GM12878 (cell line): ENCODE measurements around the gene MMP15. TPM values are rescaled to one million over a fixed set of nuclear protein-coding genes. Genes with fewer than 3 reads are reported as not detected.

ENCODE experiments used
- ATAC-seq: fragments of 200-7000 bp; cut with Tn5 transposase; 3 replicates; pipeline ENCODE4 v1.9.1; 2020; ENCODE audit warnings: mild to moderate bottlenecking, moderate library complexity
- BruUV-seq: library from RNA; stranded (reverse); fragments of 400-500 nt; replicated peaks from 2 replicates; lab custom pipeline; 2021; lab: Mats Ljungman, UMichigan
- CTCF ChIA-PET: fragments of 300-600 bp; sonication (Branson Sonifier 250); formaldehyde crosslinking; extraction: SDS; loops from one replicate; lab custom pipeline; 2021; ENCODE audit warnings: inconsistent platforms; lab: Yijun Ruan, JAX
- POLR2A ChIA-PET: fragments of 350-600 bp; formaldehyde crosslinking; extraction: SDS; loops from one replicate; lab custom pipeline; 2021; ENCODE audit warnings: inconsistent platforms; lab: Charles Lee
- RAD21 ChIA-PET: fragments of 300-600 bp; sonication (Branson Sonifier 250); formaldehyde crosslinking; loops from one replicate; lab custom pipeline; 2023; ENCODE audit warnings: antibody characterized with exemption; ENCODE audit not compliant: unreplicated experiment; lab: Charles Lee
- SMC1A ChIA-PET: fragments of 300-600 bp; sonication (Branson Sonifier 250); formaldehyde crosslinking; loops from one replicate; lab custom pipeline; 2023; ENCODE audit not compliant: unreplicated experiment, uncharacterized antibody; lab: Charles Lee
- DNase-seq: peaks from one replicate; pipeline ENCODE4 v3.0.0-alpha.2; 2011; ENCODE audit warnings: low read depth, low spot score
- FAIRE-seq: peaks from 3 replicates; lab custom pipeline; 2011; peaks lifted over from hg19 to GRCh38; lab: Jason Lieb, UNC
- H2AFZ ChIP-seq: 2 replicates; pipeline ENCODE4 v1.6.0; 2011; ENCODE audit warnings: low read depth, low read length, control low read depth; ENCODE audit not compliant: control insufficient read depth
- H3K27ac ChIP-seq: 2 replicates; pipeline ENCODE4 v1.5.1; 2011; ENCODE audit warnings: control low read depth; ENCODE audit not compliant: control insufficient read depth, insufficient read depth
- H3K27me3 ChIP-seq, 2 experiments: replicated peaks in 1 of 2; 2 replicates each; pipeline versions ENCODE4 v1.6.0 to v1.6.1; 2011; ENCODE audit warnings: low read length in 1 of 2; ENCODE audit not compliant: control insufficient read depth in 2 of 2, insufficient read depth in 2 of 2
- H3K36me3 ChIP-seq, 2 experiments: 2 replicates each; pipeline ENCODE4 v1.5.1; 2011; ENCODE audit warnings: low read length in 1 of 2; ENCODE audit not compliant: control insufficient read depth in 2 of 2, insufficient read depth in 2 of 2
- H3K4me1 ChIP-seq: 2 replicates; pipeline ENCODE4 v1.6.1; 2011; ENCODE audit warnings: mild to moderate bottlenecking, low read length, moderate library complexity, mixed read lengths; ENCODE audit not compliant: control insufficient read depth, insufficient read depth
- H3K4me2 ChIP-seq: 2 replicates; pipeline ENCODE4 v1.6.0; 2011; ENCODE audit warnings: control low read depth; ENCODE audit not compliant: control insufficient read depth, insufficient read depth
- H3K4me3 ChIP-seq: fragments of 200-600 bp; sonication (generic); 2 replicates; pipeline ENCODE4 v1.5.1; 2016
- H3K79me2 ChIP-seq: 2 replicates; pipeline ENCODE4 v1.6.0; 2011; ENCODE audit warnings: low read length; ENCODE audit not compliant: control insufficient read depth, insufficient read depth
- H3K9ac ChIP-seq: 2 replicates; pipeline ENCODE4 v1.8.0; 2011; ENCODE audit warnings: low read length, control low read depth, mixed read lengths; ENCODE audit not compliant: control insufficient read depth, insufficient read depth
- H3K9me3 ChIP-seq: replicated peaks from 3 replicates; pipeline ENCODE4 v1.5.1; 2011; ENCODE audit warnings: mild to moderate bottlenecking, low read length; ENCODE audit not compliant: control insufficient read depth, insufficient read depth
- H4K20me1 ChIP-seq: 2 replicates; pipeline ENCODE4 v1.6.0; 2011; ENCODE audit not compliant: control insufficient read depth, insufficient read depth
- NR2F1 ChIP-seq: fragments of 450-650 bp; conservative IDR thresholded peaks from 2 replicates; pipeline ENCODE4 v1.6.1; 2017; ENCODE audit warnings: mild to moderate bottlenecking
- POLR2AphosphoS2 ChIP-seq: IDR thresholded peaks from 2 replicates; pipeline ENCODE4 v1.6.1; 2011; ENCODE audit warnings: low read depth, mild to moderate bottlenecking, low read length, improper control_type of control experiment, moderate library complexity
- RB1 ChIP-seq: fragments of 450-650 bp; formaldehyde crosslinking; IDR thresholded peaks from 2 replicates; pipeline ENCODE4 v1.6.1; 2017; ENCODE audit warnings: mild to moderate bottlenecking, borderline replicate concordance
- ZBTB33 ChIP-seq: fragments of 450-650 bp; IDR thresholded peaks from 2 replicates; pipeline ENCODE4 v1.6.1; 2017; ENCODE audit warnings: mild to moderate bottlenecking
- WGBS: methylation state at CpG from one replicate; pipeline ENCODE4 v1.1.6; 2016; ENCODE audit warnings: low lambda C conversion rate; ENCODE audit not compliant: insufficient replicate concordance, insufficient coverage; ENCODE audit errors: missing lambda C conversion rate; 5-methylcytosine and 5-hydroxymethylcytosine counted together
- in situ Hi-C: fragments of 300-500 bp; cut with MboI; formaldehyde crosslinking; loops from 9 replicates; pipeline ENCODE4 v1.14.3; 2018; ENCODE audit warnings: mixed read lengths
- intact Hi-C: fragments of 100-400 bp; cut with micrococcal nuclease; formaldehyde crosslinking; loops from one replicate; pipeline ENCODE4 v1.14.2; 2022; ENCODE audit not compliant: unreplicated experiment
- polyA plus RNA-seq, 11 experiments: library from polyadenylated mRNA; depleted of rRNA in 4 of 11; unstranded in 6 of 11; stranded (reverse) in 5 of 11; fragments of >200 nt; fragmentation: Nextera tagmentation in 4 of 11; fragmentation: Illumina TruSeq in 1 of 11; extraction: Ambion mirVana in 4 of 11; extraction: Trizol in 1 of 11; gene quantifications; 1 replicate in 1 of 11; 2 replicates in 10 of 11; pipeline versions ENCODE4 v1.2.1 to v1.2.3, GENCODE V29; 2011 to 2016; ENCODE audit warnings: inconsistent platforms in 2 of 11, missing spikeins in 2 of 11, low read depth in 1 of 11
- total RNA-seq, 4 experiments: library from RNA; depleted of rRNA in 3 of 4; stranded (reverse); fragments of >200 nt in 3 of 4; fragmentation: Illumina TruSeq in 1 of 4; extraction: Trizol in 1 of 4; gene quantifications; 2 replicates each; pipeline versions ENCODE4 v1.2.1 to v1.2.3, GENCODE V29; 2013 to 2021
- TF ChIP-seq, protein P1 (sequence below): fragments of 450-650 bp; IDR thresholded peaks from 2 replicates; pipeline ENCODE4 v1.6.1; 2017; ENCODE audit warnings: mild to moderate bottlenecking, moderate library complexity

Gene MMP15
- total and polyA plus RNA-seq, 10 of the 15 experiments (the other 5 are each of a cell fraction or from before 2014, with no cell fraction given) = 0.08 to 0.56 (median 0.10) TPM; not detected in 7

- POLR2A ChIA-PET = interaction anchor here (0.6 kb wide), 1 partner anchor 46 kb away, joined by 3 read pairs; no protein-coding TSS in a partner anchor
- in situ Hi-C loops (no loop called here), intact Hi-C loops (no loop called here)
- Histone ChIP-seq H3K27me3 (no peaks in the 10 kb centered on the region), H3K9ac (no peak overlapping the region), H3K36me3 (no peaks in the 10 kb centered on the region), H3K9me3 (no peaks in the 10 kb centered on the region), H3K4me3 (no peak overlapping the region), H4K20me1 (no peaks in the 10 kb centered on the region), H3K79me2 (no peaks in the 10 kb centered on the region), H3K27ac (no peak overlapping the region), H2AFZ (no peak overlapping the region), H3K4me2 (no peak overlapping the region), H3K4me1 (no peaks in the 10 kb centered on the region)
- ATAC-seq (no peak; the same call in 2 of the 3 replicates), FAIRE-seq (no peak), DNase-seq (no peak)
- SMC1A ChIA-PET = interaction anchor here (1.0 kb wide), 1 partner anchor 30 kb away, joined by 3 read pairs; no protein-coding TSS in a partner anchor
- BruUV-seq = no TSS peak
- RAD21 ChIA-PET = no interaction called here
- 38% methylated on average over 4 of the region's 4 CpGs for WGBS
- CTCF ChIA-PET = no interaction called here
- TF ChIP-seq, protein P1, sequence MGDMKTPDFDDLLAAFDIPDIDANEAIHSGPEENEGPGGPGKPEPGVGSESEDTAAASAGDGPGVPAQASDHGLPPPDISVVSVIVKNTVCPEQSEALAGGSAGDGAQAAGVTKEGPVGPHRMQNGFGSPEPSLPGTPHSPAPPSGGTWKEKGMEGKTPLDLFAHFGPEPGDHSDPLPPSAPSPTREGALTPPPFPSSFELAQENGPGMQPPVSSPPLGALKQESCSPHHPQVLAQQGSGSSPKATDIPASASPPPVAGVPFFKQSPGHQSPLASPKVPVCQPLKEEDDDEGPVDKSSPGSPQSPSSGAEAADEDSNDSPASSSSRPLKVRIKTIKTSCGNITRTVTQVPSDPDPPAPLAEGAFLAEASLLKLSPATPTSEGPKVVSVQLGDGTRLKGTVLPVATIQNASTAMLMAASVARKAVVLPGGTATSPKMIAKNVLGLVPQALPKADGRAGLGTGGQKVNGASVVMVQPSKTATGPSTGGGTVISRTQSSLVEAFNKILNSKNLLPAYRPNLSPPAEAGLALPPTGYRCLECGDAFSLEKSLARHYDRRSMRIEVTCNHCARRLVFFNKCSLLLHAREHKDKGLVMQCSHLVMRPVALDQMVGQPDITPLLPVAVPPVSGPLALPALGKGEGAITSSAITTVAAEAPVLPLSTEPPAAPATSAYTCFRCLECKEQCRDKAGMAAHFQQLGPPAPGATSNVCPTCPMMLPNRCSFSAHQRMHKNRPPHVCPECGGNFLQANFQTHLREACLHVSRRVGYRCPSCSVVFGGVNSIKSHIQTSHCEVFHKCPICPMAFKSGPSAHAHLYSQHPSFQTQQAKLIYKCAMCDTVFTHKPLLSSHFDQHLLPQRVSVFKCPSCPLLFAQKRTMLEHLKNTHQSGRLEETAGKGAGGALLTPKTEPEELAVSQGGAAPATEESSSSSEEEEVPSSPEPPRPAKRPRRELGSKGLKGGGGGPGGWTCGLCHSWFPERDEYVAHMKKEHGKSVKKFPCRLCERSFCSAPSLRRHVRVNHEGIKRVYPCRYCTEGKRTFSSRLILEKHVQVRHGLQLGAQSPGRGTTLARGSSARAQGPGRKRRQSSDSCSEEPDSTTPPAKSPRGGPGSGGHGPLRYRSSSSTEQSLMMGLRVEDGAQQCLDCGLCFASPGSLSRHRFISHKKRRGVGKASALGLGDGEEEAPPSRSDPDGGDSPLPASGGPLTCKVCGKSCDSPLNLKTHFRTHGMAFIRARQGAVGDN = no peak
- no peak for TF ChIP-seq POLR2AphosphoS2
- no peak for TF ChIP-seq RB1
- TF ChIP-seq ZBTB33 = no peak
- no peak for TF ChIP-seq NR2F1
Measured at GRCh38 chr16:58062821-58063220, 37.3 kb downstream of the MMP15 start.
